HG02938 (cell line): ENCODE data around the gene TPRG1L.
A peak's percentile ranks its signal among the peaks of the same experiment; 100 is the strongest.

Experiments
- ATAC-seq: cut with Tn5 transposase; IDR thresholded peaks from one replicate; pipeline ENCODE4 v1.9.1; 2021; ENCODE audit warnings: mild to moderate bottlenecking, moderate library complexity; ENCODE audit not compliant: unreplicated experiment

Gene TPRG1L

GRCh38 chr1:3677484-3677883, 52.7 kb downstream of the TPRG1L start:
- ATAC-seq, result peak; percentile 14

- no peak for ATAC-seq
Measured at GRCh38 chr1:3678361-3679097, 53.7 kb downstream of the TPRG1L start.

DNA sequence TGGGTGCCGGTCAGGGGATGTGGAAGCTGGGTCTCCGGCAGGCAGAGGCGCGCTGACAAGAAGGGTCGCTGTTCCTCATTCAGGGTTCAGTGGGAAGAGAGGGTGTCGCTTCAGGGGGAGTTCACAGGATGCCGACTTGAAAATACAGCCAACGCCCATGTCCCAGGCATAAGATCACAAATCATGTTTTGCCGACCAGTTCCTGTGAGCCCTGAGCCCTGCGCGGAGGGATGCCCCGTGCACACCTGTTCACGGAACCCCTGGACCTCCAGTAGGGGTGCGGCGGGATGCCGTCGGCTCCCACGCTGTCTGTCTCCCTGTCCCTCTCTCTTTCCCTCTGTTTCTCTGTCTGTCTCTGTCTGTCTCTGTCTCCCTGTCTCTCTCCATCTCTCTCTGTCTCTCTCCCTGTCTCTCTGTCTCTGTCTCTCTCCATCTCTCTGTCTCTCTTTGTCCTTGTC, 54.3 kb downstream of the TPRG1L start:
- ATAC-seq, result no peak
